Measurements from ENCODE around the gene GRIA4.

DNA sequence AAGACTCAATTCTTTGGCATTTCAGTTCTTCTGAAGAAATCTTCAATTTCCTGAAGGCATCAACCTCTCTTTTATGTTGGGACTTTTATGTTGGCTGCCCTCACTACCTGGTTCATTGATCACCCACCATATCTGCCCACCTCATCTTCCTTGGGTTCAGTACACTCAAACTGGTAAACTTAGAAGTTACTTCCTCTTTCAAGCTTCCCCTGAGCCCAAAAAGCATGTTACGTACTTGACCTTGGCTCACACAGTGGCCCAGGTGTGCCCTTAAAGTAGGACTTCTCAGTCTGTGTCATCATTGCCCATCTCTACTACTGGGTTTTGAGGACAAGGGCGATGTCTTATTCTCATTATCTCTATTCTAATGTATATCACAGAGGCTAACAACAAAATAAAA, 86.1 kb downstream of the GRIA4 start:
- TF ChIP-seq POLR2A (IDR thresholded peaks at IDR 0.05; ENCODE audit: low read depth, low read length) = no peak
- no peak for TF ChIP-seq TAF1 (IDR thresholded peaks at IDR 0.05; ENCODE audit: low read depth, low read length)
